ENCODE data around the gene AATK. TPM values are rescaled to one million over a fixed set of nuclear protein-coding genes. Genes with fewer than 3 reads are reported as not detected.

Gene AATK
- total and polyA plus RNA-seq, 10 of the 15 experiments (the other 5 are each of a cell fraction or from before 2014, with no cell fraction given): 0.04 TPM; not detected in 9

- TF ChIP-seq ZBTB40 (IDR thresholded peaks at IDR 0.05; ENCODE audit: borderline replicate concordance) (peak; percentile 46; the same call in 1 of the 2 replicates), NBN (IDR thresholded peaks at IDR 0.05) (no peak), BMI1 (IDR thresholded peaks at IDR 0.05; ENCODE audit: borderline replicate concordance) (peak; percentile 93), CBX5 (IDR thresholded peaks at IDR 0.05; ENCODE audit: low read depth) (no peak), PAX5 (IDR thresholded peaks at IDR 0.05; ENCODE audit: borderline replicate concordance, low read depth, low read length) (peak; percentile 64; the same call in 1 of the 2 replicates), RB1 (IDR thresholded peaks at IDR 0.05; ENCODE audit: borderline replicate concordance) (no peak), LARP7 (IDR thresholded peaks at IDR 0.05) (no peak)
Measured at GRCh38 chr17:81094509-81095382, 71.3 kb downstream of the AATK start (continued).

All from GM12878 (cell line).